Lower leg skin (tissue), 3 donors: Measurements from ENCODE around the gene METRN.

ENCODE experiments used
- CTCF ChIP-seq, 3 donors: fragments of 450-650 bp; IDR thresholded peaks; one replicate each; pipeline ENCODE4 v1.5.1; 2016; ENCODE audit warnings: antibody characterized with exemption in 3 of 3, mild to moderate bottlenecking in 3 of 3, moderate library complexity in 2 of 3
- POLR2A ChIP-seq, 2 donors: fragments of 450-650 bp; IDR thresholded peaks; one replicate each; pipeline ENCODE4 v1.6.1; 2016 to 2017; ENCODE audit warnings: antibody characterized with exemption in 2 of 2, mild to moderate bottlenecking in 1 of 2, moderate library complexity in 1 of 2

GRCh38 chr16:734208-734980, 19.5 kb downstream of the METRN start:
- TF ChIP-seq CTCF (IDR thresholded peaks at IDR 0.05) (no peak), POLR2A (IDR thresholded peaks at IDR 0.05) (no peak)
